ENCODE data around the gene SKIDA1. TPM values are rescaled to one million over a fixed set of nuclear protein-coding genes. Genes with fewer than 3 reads are reported as not detected.

SKIDA1 gene
- total RNA-seq, 1 donor from 2014 or later: 7.8 TPM

GRCh38 chr10:21509341-21510240, 15.9 kb downstream of the SKIDA1 start:
- peaks cover 28% of the 10 kb centered on the region for H3K79me2 ChIP-seq (ENCODE audit: insufficient read depth, low read length)
- Mint-ChIP-seq H3K9me3 (ENCODE audit: unreplicated experiment) (no peaks in the 10 kb centered on the region), H3K27ac (ENCODE audit: unreplicated experiment) (peak overlapping the region; percentile 75), H3K4me1 (ENCODE audit: low read depth, unreplicated experiment) (peaks cover 47% of the 10 kb centered on the region), H3K36me3 (ENCODE audit: low read depth, unreplicated experiment) (no peaks in the 10 kb centered on the region), H3K4me3 (ENCODE audit: unreplicated experiment) (peak overlapping the region; percentile 56), H3K27me3 (ENCODE audit: low read depth, unreplicated experiment) (no peaks in the 10 kb centered on the region)
- no peaks in the 10 kb centered on the region for H3K9me3 ChIP-seq (ENCODE audit: insufficient read depth, low read depth, low read length)
- H3K4me2 ChIP-seq (ENCODE audit: low read length): peak overlapping the region; percentile 82
- H3K27ac ChIP-seq (ENCODE audit: low read depth, low read length): peak overlapping the region; percentile 33
- FAIRE-seq (no peak), DNase-seq (ENCODE audit: low read depth) (no peak)
- no peaks in the 10 kb centered on the region for H3K36me3 ChIP-seq (ENCODE audit: insufficient read depth, low read length)
- no peaks in the 10 kb centered on the region for H4K20me1 ChIP-seq (ENCODE audit: insufficient read depth, low read length)
- H3K9ac ChIP-seq (ENCODE audit: low read length): peak overlapping the region; percentile 59
- H3K4me3 ChIP-seq (ENCODE audit: insufficient read depth, low read depth, low read length): peak overlapping the region; percentile 35
- H2AFZ ChIP-seq (ENCODE audit: low read depth, low read length): peak overlapping the region; percentile 89
- peaks cover 31% of the 10 kb centered on the region for H3K4me1 ChIP-seq (ENCODE audit: insufficient read depth, low read length)
- TF ChIP-seq, protein P1, sequence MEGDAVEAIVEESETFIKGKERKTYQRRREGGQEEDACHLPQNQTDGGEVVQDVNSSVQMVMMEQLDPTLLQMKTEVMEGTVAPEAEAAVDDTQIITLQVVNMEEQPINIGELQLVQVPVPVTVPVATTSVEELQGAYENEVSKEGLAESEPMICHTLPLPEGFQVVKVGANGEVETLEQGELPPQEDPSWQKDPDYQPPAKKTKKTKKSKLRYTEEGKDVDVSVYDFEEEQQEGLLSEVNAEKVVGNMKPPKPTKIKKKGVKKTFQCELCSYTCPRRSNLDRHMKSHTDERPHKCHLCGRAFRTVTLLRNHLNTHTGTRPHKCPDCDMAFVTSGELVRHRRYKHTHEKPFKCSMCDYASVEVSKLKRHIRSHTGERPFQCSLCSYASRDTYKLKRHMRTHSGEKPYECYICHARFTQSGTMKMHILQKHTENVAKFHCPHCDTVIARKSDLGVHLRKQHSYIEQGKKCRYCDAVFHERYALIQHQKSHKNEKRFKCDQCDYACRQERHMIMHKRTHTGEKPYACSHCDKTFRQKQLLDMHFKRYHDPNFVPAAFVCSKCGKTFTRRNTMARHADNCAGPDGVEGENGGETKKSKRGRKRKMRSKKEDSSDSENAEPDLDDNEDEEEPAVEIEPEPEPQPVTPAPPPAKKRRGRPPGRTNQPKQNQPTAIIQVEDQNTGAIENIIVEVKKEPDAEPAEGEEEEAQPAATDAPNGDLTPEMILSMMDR (IDR thresholded peaks at IDR 0.05; ENCODE audit: insufficient read depth, low read depth, low read length): no peak
- TF ChIP-seq EZH2 (IDR thresholded peaks at IDR 0.05; ENCODE audit: insufficient read depth, low read length): no peak
- H3K27me3 ChIP-seq (ENCODE audit: insufficient read depth, low read length): no peaks in the 10 kb centered on the region

- H3K27me3 ChIP-seq (ENCODE audit: insufficient read depth, low read length): no peaks in the 10 kb centered on the region
- no peak overlapping the region for H3K27ac ChIP-seq (ENCODE audit: low read depth, low read length)
- no peaks in the 10 kb centered on the region for H3K27me3 Mint-ChIP-seq (ENCODE audit: low read depth, unreplicated experiment)
- H4K20me1 ChIP-seq (ENCODE audit: insufficient read depth, low read length): no peaks in the 10 kb centered on the region
- no peak overlapping the region for H3K4me3 ChIP-seq (ENCODE audit: insufficient read depth, low read depth, low read length)
- H3K79me2 ChIP-seq (ENCODE audit: insufficient read depth, low read length): peaks cover 23% of the 10 kb centered on the region
- H2AFZ ChIP-seq (ENCODE audit: low read depth, low read length): peak overlapping the region; percentile 89
- H3K36me3 Mint-ChIP-seq (ENCODE audit: low read depth, unreplicated experiment): no peaks in the 10 kb centered on the region
- H3K27ac Mint-ChIP-seq (ENCODE audit: unreplicated experiment): peak overlapping the region; percentile 93
- no peak for TF ChIP-seq EZH2 (IDR thresholded peaks at IDR 0.05; ENCODE audit: insufficient read depth, low read length)
- TF ChIP-seq, protein P1 (IDR thresholded peaks at IDR 0.05; ENCODE audit: insufficient read depth, low read depth, low read length): no peak
- no peak overlapping the region for H3K9ac ChIP-seq (ENCODE audit: low read length)
- H3K4me2 ChIP-seq (ENCODE audit: low read length): no peak overlapping the region
- H3K36me3 ChIP-seq (ENCODE audit: insufficient read depth, low read length): no peaks in the 10 kb centered on the region
- H3K9me3 Mint-ChIP-seq (ENCODE audit: unreplicated experiment): no peaks in the 10 kb centered on the region
- peaks cover 31% of the 10 kb centered on the region for H3K4me1 ChIP-seq (ENCODE audit: insufficient read depth, low read length)
- H3K4me3 Mint-ChIP-seq (ENCODE audit: unreplicated experiment): peak overlapping the region; percentile 56
- DNase-seq (ENCODE audit: low read depth): no peak
- FAIRE-seq: peak; percentile 5
- peaks cover 42% of the 10 kb centered on the region for H3K4me1 Mint-ChIP-seq (ENCODE audit: low read depth, unreplicated experiment)
- no peaks in the 10 kb centered on the region for H3K9me3 ChIP-seq (ENCODE audit: insufficient read depth, low read depth, low read length)
These were observed 16.7 kb downstream of the SKIDA1 start for GRCh38 chr10:21508706-21509331.

Data from astrocyte (in vitro differentiated cells and primary cell).